NCI-H1048 (cell line): ENCODE data around the gene EMD.

Experiments
- DNase-seq: peaks from one replicate; lab custom pipeline; 2025; lab: John Stamatoyannopoulos, UW

The EMD gene

GRCh38 chrX:154419189-154419588, 40.1 kb downstream of the EMD start:
- no peak for DNase-seq

- DNase-seq = no peak
Observed at GRCh38 chrX:154419688-154420401, 40.8 kb downstream of the EMD start.

GRCh38 chrX:154420402-154420756, 41.3 kb downstream of the EMD start:
- no peak for DNase-seq

GRCh38 chrX:154426916-154427770, 48.0 kb downstream of the EMD start:
- DNase-seq = no peak

- peak; percentile 65 for DNase-seq
Observed at GRCh38 chrX:154428176-154429171, 49.4 kb downstream of the EMD start, which contains the start of gene ATP6AP1. TSS of gene ATP6AP1 (plus strand) at chrX:154428677. CDS start at chrX:154428693, 16 bp downstream.

- no peak for DNase-seq
Observed at GRCh38 chrX:154429711-154430110, 50.6 kb downstream of the EMD start.

GRCh38 chrX:154430479-154430878, 51.4 kb downstream of the EMD start:
- no peak for DNase-seq

GRCh38 chrX:154430916-154431315, 51.8 kb downstream of the EMD start:
- DNase-seq = no peak
